ENCODE measurements around the gene RLN3.

RLN3 gene

GRCh38 chr19:14027856-14028450 is at the start of gene RLN3:
Gene RLN3 (plus strand): TSS chr19:14028148. CDS start chr19:14028205, 57 bp downstream.
- DNase-seq = no peak

GRCh38 chr19:13978351-13979243 is 49.4 kb upstream of the RLN3 start:
- no peak for DNase-seq

- DNase-seq = no peak
Observed at GRCh38 chr19:13979244-13979615, 48.7 kb upstream of the RLN3 start.

- no peak for DNase-seq
Observed at GRCh38 chr19:13979686-13980085, 48.3 kb upstream of the RLN3 start.

- DNase-seq = no peak
Observed at GRCh38 chr19:13980340-13980739, 47.6 kb upstream of the RLN3 start.

GRCh38 chr19:13981021-13981420 is 46.9 kb upstream of the RLN3 start:
- no peak for DNase-seq

- no peak for DNase-seq
Observed at GRCh38 chr19:13981467-13981866, 46.5 kb upstream of the RLN3 start.

- no peak for DNase-seq
Observed at GRCh38 chr19:13981988-13982501, 45.9 kb upstream of the RLN3 start.

GRCh38 chr19:13982773-13983172 is 45.2 kb upstream of the RLN3 start:
- DNase-seq = no peak

- DNase-seq = no peak
Observed at GRCh38 chr19:13983213-13983889, 44.6 kb upstream of the RLN3 start.

GRCh38 chr19:13984186-13984585 is 43.8 kb upstream of the RLN3 start:
- no peak for DNase-seq

- DNase-seq = no peak
Observed at GRCh38 chr19:13984875-13985741, 42.8 kb upstream of the RLN3 start.

GRCh38 chr19:13985771-13986347 is 42.1 kb upstream of the RLN3 start:
- DNase-seq = no peak

GRCh38 chr19:13986348-13986904 is 41.5 kb upstream of the RLN3 start:
- DNase-seq = peak; percentile 52 to 78

GRCh38 chr19:13987101-13987890 is 40.7 kb upstream of the RLN3 start:
- no peak for DNase-seq

GRCh38 chr19:13989487-13989886 is 38.5 kb upstream of the RLN3 start:
- no peak for DNase-seq

- no peak for DNase-seq
Observed at GRCh38 chr19:13990085-13990484, 37.9 kb upstream of the RLN3 start.

GRCh38 chr19:13992025-13992424 is 35.9 kb upstream of the RLN3 start:
- DNase-seq = no peak

- no peak for DNase-seq
Observed at GRCh38 chr19:13993590-13994300, 34.2 kb upstream of the RLN3 start.

GRCh38 chr19:13995017-13995728 is 32.8 kb upstream of the RLN3 start:
- DNase-seq = no peak
